ENCODE data around the gene TMEM168.

The TMEM168 gene

GRCh38 chr7:112715525-112715924, 74.7 kb downstream of the TMEM168 start:
- DNase-seq: no peak

- DNase-seq: no peak
These were observed 75.3 kb downstream of the TMEM168 start for GRCh38 chr7:112714917-112715316.

Data from hypothalamus (tissue), 51 donors.